ENCODE measurements around the gene FAM83G.
A peak's percentile ranks its signal among the peaks of the same experiment; 100 is the strongest.

Gene FAM83G

DNA sequence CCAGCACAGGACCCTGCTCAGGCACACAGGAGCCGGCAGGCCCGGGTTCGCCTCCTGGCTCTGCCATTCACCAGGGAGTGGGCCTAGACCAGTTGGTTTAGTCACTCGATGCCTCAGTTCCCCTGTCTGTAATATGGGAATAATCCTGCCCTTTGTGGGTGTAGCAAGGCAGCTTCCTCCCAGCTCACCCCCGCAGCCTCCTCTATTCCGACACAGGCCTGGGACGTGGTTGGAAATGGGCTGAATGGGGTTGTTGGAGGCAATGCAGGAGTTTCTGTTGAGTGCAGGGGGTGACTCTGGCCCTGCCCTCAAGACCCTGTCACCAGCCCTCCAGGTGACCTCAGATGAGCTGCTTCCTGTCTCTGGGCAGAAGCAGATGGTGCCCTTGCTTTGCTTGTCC, 32.8 kb downstream of the FAM83G start:
- TF ChIP-seq, protein P1, sequence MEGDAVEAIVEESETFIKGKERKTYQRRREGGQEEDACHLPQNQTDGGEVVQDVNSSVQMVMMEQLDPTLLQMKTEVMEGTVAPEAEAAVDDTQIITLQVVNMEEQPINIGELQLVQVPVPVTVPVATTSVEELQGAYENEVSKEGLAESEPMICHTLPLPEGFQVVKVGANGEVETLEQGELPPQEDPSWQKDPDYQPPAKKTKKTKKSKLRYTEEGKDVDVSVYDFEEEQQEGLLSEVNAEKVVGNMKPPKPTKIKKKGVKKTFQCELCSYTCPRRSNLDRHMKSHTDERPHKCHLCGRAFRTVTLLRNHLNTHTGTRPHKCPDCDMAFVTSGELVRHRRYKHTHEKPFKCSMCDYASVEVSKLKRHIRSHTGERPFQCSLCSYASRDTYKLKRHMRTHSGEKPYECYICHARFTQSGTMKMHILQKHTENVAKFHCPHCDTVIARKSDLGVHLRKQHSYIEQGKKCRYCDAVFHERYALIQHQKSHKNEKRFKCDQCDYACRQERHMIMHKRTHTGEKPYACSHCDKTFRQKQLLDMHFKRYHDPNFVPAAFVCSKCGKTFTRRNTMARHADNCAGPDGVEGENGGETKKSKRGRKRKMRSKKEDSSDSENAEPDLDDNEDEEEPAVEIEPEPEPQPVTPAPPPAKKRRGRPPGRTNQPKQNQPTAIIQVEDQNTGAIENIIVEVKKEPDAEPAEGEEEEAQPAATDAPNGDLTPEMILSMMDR (IDR thresholded peaks at IDR 0.05; ENCODE audit: low read length, missing control alignments), result no peak
- no peak for DNase-seq (ENCODE audit: low read depth)
- no peak overlapping the region for H3K4me3 ChIP-seq (replicated peaks; ENCODE audit: low read depth, low read length)

GRCh38 chr17:18970582-18971480, 33.7 kb downstream of the FAM83G start:
- no peak for DNase-seq (ENCODE audit: low read depth)
- no peak overlapping the region for H3K4me3 ChIP-seq (replicated peaks; ENCODE audit: low read depth, low read length)
- TF ChIP-seq, protein P1 (IDR thresholded peaks at IDR 0.05; ENCODE audit: low read length, missing control alignments), result no peak

DNA sequence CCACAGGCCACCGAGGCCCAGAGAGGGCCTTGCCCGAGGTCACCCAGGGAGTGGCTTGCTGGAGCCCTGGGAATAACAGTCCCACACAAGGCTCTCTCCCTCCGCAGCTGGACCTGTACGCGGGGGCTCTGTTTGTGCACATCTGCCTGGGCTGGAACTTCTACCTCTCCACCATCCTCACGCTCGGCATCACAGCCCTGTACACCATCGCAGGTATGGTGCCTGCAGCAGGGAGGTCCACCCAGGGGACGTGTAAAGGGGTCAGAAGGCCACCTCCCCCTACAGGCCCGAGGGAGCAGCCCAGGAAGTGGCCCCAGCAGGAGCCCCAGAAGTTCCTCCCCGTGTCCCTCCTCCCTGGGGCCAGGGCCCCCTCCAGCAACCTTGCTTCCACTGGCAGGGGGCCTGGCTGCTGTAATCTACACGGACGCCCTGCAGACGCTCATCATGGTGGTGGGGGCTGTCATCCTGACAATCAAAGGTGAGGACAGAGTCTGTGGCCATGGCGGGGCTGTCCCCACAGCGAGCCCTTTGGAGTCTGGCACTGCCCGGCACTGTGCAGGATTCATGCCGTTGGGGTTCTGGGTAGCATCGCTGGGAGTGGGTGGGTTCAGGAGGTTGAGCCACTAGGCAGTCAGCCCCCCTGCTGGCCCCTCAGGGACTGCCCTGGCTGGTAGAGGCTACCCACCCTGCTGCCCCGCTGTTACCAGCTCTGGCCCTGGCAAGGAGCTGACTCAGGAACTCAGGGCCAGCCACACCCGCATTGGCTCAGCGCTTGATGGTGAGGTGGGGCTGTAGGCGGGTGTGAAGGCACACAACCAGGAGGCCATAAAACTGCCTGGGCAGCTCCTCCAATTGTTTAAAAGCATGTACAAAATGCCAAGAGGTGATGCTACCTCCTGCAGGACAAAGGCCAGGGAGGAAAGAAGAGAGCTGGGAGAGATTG, 35.3 kb downstream of the FAM83G start:
- no peak for DNase-seq (ENCODE audit: low read depth)
- TF ChIP-seq, protein P1 (IDR thresholded peaks at IDR 0.05; ENCODE audit: low read length, missing control alignments), result no peak
- no peak overlapping the region for H3K4me3 ChIP-seq (replicated peaks; ENCODE audit: low read depth, low read length)

GRCh38 chr17:18968345-18968744, 36.2 kb downstream of the FAM83G start:
- H3K4me3 ChIP-seq (replicated peaks; ENCODE audit: low read depth, low read length), result no peak overlapping the region
- DNase-seq (ENCODE audit: low read depth), result no peak
- TF ChIP-seq, protein P1 (IDR thresholded peaks at IDR 0.05; ENCODE audit: low read length, missing control alignments), result no peak

GRCh38 chr17:18967916-18968315, 36.6 kb downstream of the FAM83G start:
- no peak for DNase-seq (ENCODE audit: low read depth)
- TF ChIP-seq, protein P1 (IDR thresholded peaks at IDR 0.05; ENCODE audit: low read length, missing control alignments), result no peak
- no peak overlapping the region for H3K4me3 ChIP-seq (replicated peaks; ENCODE audit: low read depth, low read length)

- TF ChIP-seq, protein P1 (IDR thresholded peaks at IDR 0.05; ENCODE audit: low read length, missing control alignments), result no peak
- H3K4me3 ChIP-seq (replicated peaks; ENCODE audit: low read depth, low read length), result no peak overlapping the region
- peak; percentile 34 for DNase-seq (ENCODE audit: low read depth)
These were observed 37.5 kb downstream of the FAM83G start for GRCh38 chr17:18966831-18967624.
